Mucosa of descending colon (tissue), 3 donors: Measurements from ENCODE around the gene SPOCK1. TPM values are rescaled to one million over a fixed set of nuclear protein-coding genes. Genes with fewer than 3 reads are reported as not detected.

Source experiments
- ATAC-seq: fragments of 200-7000 bp; cut with Tn5 transposase; one replicate; pipeline ENCODE4 v1.9.1; 2020; ENCODE audit warnings: mild to moderate bottlenecking, moderate library complexity
- DNase-seq, 3 donors: peaks; one replicate each; pipeline ENCODE4 v3.0.0-alpha.2; 2020
- H3K36me3 ChIP-seq: fragments of 200-600 bp; one replicate; pipeline ENCODE4 v1.8.0; 2021; ENCODE audit warnings: low read depth, mild to moderate bottlenecking
- H3K4me1 ChIP-seq: fragments of 200-600 bp; one replicate; pipeline ENCODE4 v1.8.0; 2021; ENCODE audit warnings: low read depth, mild to moderate bottlenecking
- H3K4me3 ChIP-seq: fragments of 200-600 bp; one replicate; pipeline ENCODE4 v1.8.0; 2021; ENCODE audit warnings: mild to moderate bottlenecking
- H3K9me3 ChIP-seq: fragments of 200-600 bp; one replicate; pipeline ENCODE4 v1.8.0; 2021; ENCODE audit warnings: mild to moderate bottlenecking
- CTCF ChIP-seq: fragments of 200-600 bp; IDR thresholded peaks from one replicate; pipeline ENCODE4 v1.8.0; 2022; ENCODE audit warnings: antibody characterized with exemption, mild to moderate bottlenecking
- intact Hi-C, 2 donors: fragments of 100-400 bp; cut with DNase I in 1 of 2; cut with micrococcal nuclease in 1 of 2; formaldehyde crosslinking; loops; one replicate each; pipeline versions ENCODE4 v1.11.0 to v1.11.1; 2022; cut with DNase I, micrococcal nuclease
- total RNA-seq, 3 donors: library from RNA; stranded (reverse); fragmentation: NEBNext Ultra II Directional in 2 of 3; extraction: Animal tissue kit (Norgen Biotek cat#: 25700) in 2 of 3; gene quantifications; one replicate each; pipeline versions ENCODE4 v1.2.1 to v1.2.4, GENCODE V29; 2021 to 2023
- donor health status: DM: no; HTN: no; CAD: no; lungs with moderate emphysema.
- donor health status: DM: no; HTN: no; CAD: no.
- donor health status: DM: no; HTN: yes; CAD: no.

The SPOCK1 gene
- total RNA-seq, 3 donors from 2014 or later: 1.8 to 55.5 (median 7.9) TPM

DNA sequence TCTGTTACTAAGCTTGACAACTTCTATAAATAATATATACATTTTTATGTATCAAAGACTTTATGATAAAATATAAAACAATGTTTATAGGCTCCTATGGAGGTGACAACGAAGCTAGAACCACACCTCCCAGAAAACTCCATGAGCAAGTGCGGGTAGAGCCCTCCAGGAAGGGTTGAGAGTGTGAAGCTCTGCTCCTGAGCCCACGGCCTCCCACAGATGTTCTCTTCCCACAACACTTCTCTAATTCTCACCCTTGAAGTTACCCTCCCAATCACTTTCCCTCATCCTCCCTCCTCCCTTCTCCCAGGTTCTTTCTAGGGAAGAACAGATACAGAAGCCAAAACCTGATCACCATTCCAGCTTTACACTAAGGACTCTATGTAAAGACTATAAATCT is 427.6 kb downstream of the SPOCK1 start:
- ATAC-seq (no peak), DNase-seq (no peak)
- H3K4me1 ChIP-seq: no peaks in the 10 kb centered on the region
- no peaks in the 10 kb centered on the region for H3K36me3 ChIP-seq
- no peak for TF ChIP-seq CTCF
- H3K9me3 ChIP-seq: no peaks in the 10 kb centered on the region
- intact Hi-C loops: no loop called here
- H3K4me3 ChIP-seq: no peak overlapping the region

DNA sequence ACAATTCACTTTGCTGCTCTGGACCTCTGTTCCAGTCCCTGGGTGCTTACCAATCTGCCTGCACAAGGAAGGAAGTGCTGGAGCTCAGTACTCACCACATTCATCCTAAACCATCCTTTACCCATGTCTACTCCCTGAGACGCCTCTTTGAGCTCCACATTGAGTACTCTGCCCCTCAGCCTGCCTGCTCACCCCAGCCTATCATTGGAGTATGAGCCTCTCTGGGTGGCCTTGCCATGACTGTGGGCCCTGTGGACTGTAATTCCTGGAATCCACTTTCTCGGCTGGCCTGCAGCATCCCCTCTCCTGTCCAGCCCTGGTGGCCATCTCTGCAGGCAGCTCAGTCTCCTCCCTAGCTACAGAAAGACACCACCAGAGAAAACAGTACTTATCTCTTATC is 428.6 kb downstream of the SPOCK1 start:
- ATAC-seq (no peak), DNase-seq (no peak)
- TF ChIP-seq CTCF: no peak
- Histone ChIP-seq H3K36me3 (no peaks in the 10 kb centered on the region), H3K9me3 (no peaks in the 10 kb centered on the region), H3K4me3 (no peak overlapping the region), H3K4me1 (no peaks in the 10 kb centered on the region)
- intact Hi-C loops: no loop called here

DNA sequence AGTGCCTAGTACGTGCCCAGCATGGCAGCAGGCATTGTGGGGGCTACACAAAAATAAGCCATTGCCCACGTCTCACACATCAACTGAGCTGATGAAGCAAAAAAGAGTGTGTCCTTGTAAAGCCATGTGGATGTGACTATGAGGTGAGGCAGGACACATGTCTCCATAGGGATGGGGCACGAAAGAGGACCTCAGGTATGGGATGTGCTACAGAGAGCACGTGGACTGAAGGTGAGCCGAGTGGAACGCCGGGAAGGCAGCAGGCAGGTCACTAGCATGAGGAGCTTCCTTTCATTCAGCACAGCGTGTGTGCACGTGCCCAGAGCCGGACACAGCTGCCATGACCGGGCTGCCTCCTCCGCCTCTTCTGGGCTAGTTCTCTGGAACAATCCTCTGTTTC is 429.8 kb downstream of the SPOCK1 start:
- no peak overlapping the region for H3K4me3 ChIP-seq
- ATAC-seq (no peak), DNase-seq (no peak)
- no peak for TF ChIP-seq CTCF
- no peaks in the 10 kb centered on the region for H3K36me3 ChIP-seq
- no peaks in the 10 kb centered on the region for H3K9me3 ChIP-seq
- no peaks in the 10 kb centered on the region for H3K4me1 ChIP-seq
- intact Hi-C loops: no loop called here

- intact Hi-C loops: no loop called here
- DNase-seq: no peak
- H3K4me1 ChIP-seq: no peaks in the 10 kb centered on the region
- no peaks in the 10 kb centered on the region for H3K9me3 ChIP-seq
- TF ChIP-seq CTCF: no peak
- ATAC-seq: no peak
- no peak overlapping the region for H3K4me3 ChIP-seq
- no peaks in the 10 kb centered on the region for H3K36me3 ChIP-seq
Observed at GRCh38 chr5:137061382-137061781, 437.7 kb downstream of the SPOCK1 start.

- H3K4me1 ChIP-seq: no peaks in the 10 kb centered on the region
- no peak for TF ChIP-seq CTCF
- DNase-seq (no peak), ATAC-seq (no peak)
- intact Hi-C loops: no loop called here
- no peaks in the 10 kb centered on the region for H3K36me3 ChIP-seq
- H3K4me3 ChIP-seq: no peak overlapping the region
- no peaks in the 10 kb centered on the region for H3K9me3 ChIP-seq
Observed at GRCh38 chr5:137058089-137058488, 441.0 kb downstream of the SPOCK1 start.

GRCh38 chr5:137056676-137057075 is 442.4 kb downstream of the SPOCK1 start:
- intact Hi-C loops: no loop called here
- no peaks in the 10 kb centered on the region for H3K4me1 ChIP-seq
- H3K36me3 ChIP-seq: no peaks in the 10 kb centered on the region
- no peaks in the 10 kb centered on the region for H3K9me3 ChIP-seq
- ATAC-seq (no peak), DNase-seq (no peak)
- H3K4me3 ChIP-seq: no peak overlapping the region
- no peak for TF ChIP-seq CTCF
